SIG-M5 (cell line): ENCODE data around the gene FOXO1.

Experiments used
- DNase-seq: peaks from one replicate; lab custom pipeline; 2025; lab: John Stamatoyannopoulos, UW

FOXO1 gene

GRCh38 chr13:40506592-40507446 lies 159.6 kb downstream of the FOXO1 start:
- no peak for DNase-seq
